HUES48 (cell line): ENCODE data around the gene SHLD1.

Source experiments
- H3K27ac ChIP-seq: one replicate; pipeline ENCODE4 v1.7.0; 2013; ENCODE audit warnings: low read depth, low read length, inconsistent platforms
- H3K27me3 ChIP-seq: 2 replicates; pipeline ENCODE4 v1.6.1; 2013; ENCODE audit warnings: mild to moderate bottlenecking, low read length; ENCODE audit not compliant: control insufficient read depth, insufficient read depth
- H3K36me3 ChIP-seq: 2 replicates; pipeline ENCODE4 v1.6.1; 2013; ENCODE audit warnings: low read length; ENCODE audit not compliant: control insufficient read depth, insufficient read depth
- H3K4me1 ChIP-seq: 2 replicates; pipeline ENCODE4 v1.6.1; 2013; ENCODE audit warnings: mild to moderate bottlenecking, low read length; ENCODE audit not compliant: control insufficient read depth, insufficient read depth
- H3K4me3 ChIP-seq: 2 replicates; pipeline ENCODE4 v1.5.1; 2013; ENCODE audit warnings: mild to moderate bottlenecking, low read depth, low read length
- H3K9ac ChIP-seq: 2 replicates; pipeline ENCODE4 v1.6.1; 2013; ENCODE audit warnings: mild to moderate bottlenecking, low read depth, low read length, moderate library complexity
- H3K9me3 ChIP-seq: 2 replicates; pipeline ENCODE4 v1.6.1; 2013; ENCODE audit warnings: low read length; ENCODE audit not compliant: control insufficient read depth, insufficient read depth

The SHLD1 gene

GRCh38 chr20:5835871-5836270 is 85.7 kb downstream of the SHLD1 start:
- no peak overlapping the region for H3K9ac ChIP-seq
- no peaks in the 10 kb centered on the region for H3K27me3 ChIP-seq
- peaks cover 9% of the 10 kb centered on the region; the same call in 1 of the 2 replicates for H3K4me1 ChIP-seq
- H3K9me3 ChIP-seq = no peaks in the 10 kb centered on the region
- no peak overlapping the region for H3K27ac ChIP-seq
- H3K36me3 ChIP-seq = no peaks in the 10 kb centered on the region
- H3K4me3 ChIP-seq = no peak overlapping the region

DNA sequence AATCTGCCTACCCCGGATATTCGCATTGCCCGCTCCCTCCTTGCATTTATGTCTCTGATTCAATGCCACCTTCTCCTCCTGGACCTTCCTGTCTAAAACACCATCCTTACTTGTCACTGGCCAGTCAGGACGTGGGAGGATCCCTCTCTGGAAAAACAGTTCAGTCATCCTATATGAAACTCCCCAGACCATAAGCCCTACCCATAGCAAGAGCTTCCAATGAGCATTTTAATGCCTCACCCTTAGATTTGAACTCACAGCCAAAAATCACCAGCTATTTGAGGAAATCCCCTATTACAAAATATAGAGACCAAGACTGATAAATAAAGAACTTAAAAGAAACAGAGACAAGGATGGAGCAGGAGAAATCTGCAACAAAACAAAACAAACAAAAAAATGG is 86.4 kb downstream of the SHLD1 start:
- no peak overlapping the region for H3K9ac ChIP-seq
- H3K27me3 ChIP-seq = no peaks in the 10 kb centered on the region
- no peaks in the 10 kb centered on the region for H3K36me3 ChIP-seq
- H3K4me1 ChIP-seq = peaks cover 9% of the 10 kb centered on the region; the same call in 1 of the 2 replicates
- no peak overlapping the region for H3K27ac ChIP-seq
- H3K9me3 ChIP-seq = no peaks in the 10 kb centered on the region
- no peak overlapping the region for H3K4me3 ChIP-seq

DNA sequence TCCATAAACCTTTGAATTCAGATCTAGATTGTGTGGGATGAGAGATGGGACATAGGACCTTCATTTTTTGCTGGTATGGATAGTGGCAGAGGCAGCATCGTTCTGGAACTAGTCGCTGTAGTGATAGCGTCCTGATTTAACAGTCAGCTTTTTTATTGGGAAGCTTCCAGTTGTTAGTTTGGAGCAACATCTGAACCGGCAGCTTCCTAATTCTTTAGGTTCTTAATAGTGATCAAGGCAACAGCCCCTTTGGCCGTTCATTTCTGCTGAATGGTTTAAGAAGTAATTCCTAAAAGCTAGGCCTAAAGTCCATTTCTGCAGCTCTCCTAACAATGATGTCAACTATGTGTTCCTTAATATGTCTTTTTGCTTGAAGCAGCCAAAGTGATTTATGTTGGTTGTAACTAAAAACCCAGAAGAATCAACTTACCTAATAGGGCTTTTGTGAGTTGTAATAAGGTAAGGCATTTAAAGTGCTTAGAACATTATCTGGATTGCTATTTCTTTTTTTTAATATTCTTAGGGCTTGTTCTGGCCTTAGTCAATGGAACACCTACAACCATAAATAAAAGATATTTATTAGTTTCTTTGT is 90.3 kb downstream of the SHLD1 start:
- Histone ChIP-seq H3K4me1 (peaks cover 5% of the 10 kb centered on the region; the same call in 1 of the 2 replicates), H3K4me3 (no peak overlapping the region), H3K9me3 (no peaks in the 10 kb centered on the region), H3K27ac (no peak overlapping the region), H3K36me3 (no peaks in the 10 kb centered on the region), H3K9ac (no peak overlapping the region), H3K27me3 (no peaks in the 10 kb centered on the region)

DNA sequence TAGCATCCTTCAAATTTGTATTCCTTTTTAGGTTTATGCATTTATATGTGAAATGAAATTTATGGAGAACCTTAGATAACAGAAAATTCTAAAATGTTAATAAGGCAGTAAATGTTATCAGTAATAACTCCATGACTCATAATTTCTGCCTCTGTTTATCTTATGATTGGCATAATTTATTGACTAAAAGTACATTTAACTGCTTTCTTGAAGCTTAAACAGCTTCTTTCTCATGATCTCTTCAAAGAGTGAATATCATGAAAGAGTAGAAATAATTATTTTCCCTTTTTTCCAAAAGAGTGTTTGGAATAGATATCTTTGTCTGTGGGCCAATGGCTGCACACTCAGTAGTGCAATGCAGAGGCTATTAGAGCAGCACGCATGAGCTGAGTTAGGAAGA is 91.3 kb downstream of the SHLD1 start:
- Histone ChIP-seq H3K4me1 (peaks cover 5% of the 10 kb centered on the region; the same call in 1 of the 2 replicates), H3K27me3 (no peaks in the 10 kb centered on the region), H3K27ac (no peak overlapping the region), H3K4me3 (no peak overlapping the region), H3K36me3 (no peaks in the 10 kb centered on the region), H3K9me3 (no peaks in the 10 kb centered on the region), H3K9ac (no peak overlapping the region)

DNA sequence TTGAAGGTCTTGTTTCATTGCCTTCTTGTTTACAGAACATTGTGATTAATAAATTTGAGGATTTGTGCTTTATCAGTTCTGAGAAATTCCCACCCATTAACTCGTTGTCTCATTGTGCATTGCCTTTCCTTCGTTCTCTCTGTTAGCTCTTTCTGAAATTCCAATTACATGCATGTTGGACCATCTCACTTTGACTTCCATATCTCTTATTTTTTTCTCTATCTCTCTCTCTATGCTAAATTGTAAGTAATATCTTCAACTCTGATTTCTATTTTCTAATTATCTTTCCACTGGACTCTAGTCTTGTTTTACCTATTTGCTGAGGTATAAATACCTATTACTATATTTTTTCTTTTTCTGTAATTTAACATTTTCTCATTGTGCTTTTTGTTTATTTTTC is 92.3 kb downstream of the SHLD1 start:
- Histone ChIP-seq H3K27ac (no peak overlapping the region), H3K27me3 (no peaks in the 10 kb centered on the region), H3K4me3 (no peak overlapping the region), H3K36me3 (no peaks in the 10 kb centered on the region), H3K9me3 (no peaks in the 10 kb centered on the region), H3K4me1 (peaks cover 6% of the 10 kb centered on the region; the same call in 1 of the 2 replicates), H3K9ac (no peak overlapping the region)

GRCh38 chr20:5843054-5843592 is 92.9 kb downstream of the SHLD1 start:
- Histone ChIP-seq H3K4me3 (no peak overlapping the region), H3K36me3 (no peaks in the 10 kb centered on the region), H3K27me3 (no peaks in the 10 kb centered on the region), H3K9me3 (no peaks in the 10 kb centered on the region), H3K4me1 (peaks cover 6% of the 10 kb centered on the region; the same call in 1 of the 2 replicates), H3K9ac (no peak overlapping the region), H3K27ac (no peak overlapping the region)

GRCh38 chr20:5844063-5844681 is 94.0 kb downstream of the SHLD1 start:
- Histone ChIP-seq H3K9me3 (no peaks in the 10 kb centered on the region), H3K4me3 (no peak overlapping the region), H3K4me1 (peaks cover 6% of the 10 kb centered on the region; the same call in 1 of the 2 replicates), H3K27me3 (no peaks in the 10 kb centered on the region), H3K9ac (no peak overlapping the region), H3K36me3 (no peaks in the 10 kb centered on the region), H3K27ac (no peak overlapping the region)

- Histone ChIP-seq H3K4me1 (peaks cover 6% of the 10 kb centered on the region; the same call in 1 of the 2 replicates), H3K9ac (no peak overlapping the region), H3K36me3 (no peaks in the 10 kb centered on the region), H3K27ac (no peak overlapping the region), H3K9me3 (no peaks in the 10 kb centered on the region), H3K27me3 (no peaks in the 10 kb centered on the region), H3K4me3 (no peak overlapping the region)
Observed at GRCh38 chr20:5845681-5846615, 95.7 kb downstream of the SHLD1 start.

GRCh38 chr20:5848711-5849505 is 98.7 kb downstream of the SHLD1 start:
- Histone ChIP-seq H3K27ac (no peak overlapping the region), H3K9ac (no peak overlapping the region), H3K4me1 (peaks cover 6% of the 10 kb centered on the region; the same call in 1 of the 2 replicates), H3K9me3 (no peaks in the 10 kb centered on the region), H3K27me3 (no peaks in the 10 kb centered on the region), H3K36me3 (no peaks in the 10 kb centered on the region), H3K4me3 (no peak overlapping the region)

GRCh38 chr20:5855939-5856338 is 105.7 kb downstream of the SHLD1 start:
- no peak overlapping the region for H3K27ac ChIP-seq
- H3K27me3 ChIP-seq = no peaks in the 10 kb centered on the region
- no peak overlapping the region for H3K9ac ChIP-seq

More at GRCh38 chr20:5855939-5856338, 105.7 kb downstream of the SHLD1 start:
- Histone ChIP-seq H3K36me3 (no peaks in the 10 kb centered on the region), H3K4me3 (no peak overlapping the region), H3K4me1 (no peaks in the 10 kb centered on the region), H3K9me3 (no peaks in the 10 kb centered on the region)
